Mesothelial cell of epicardium (in vitro differentiated cells): Measurements from ENCODE around the gene AOX1. TPM values are rescaled to one million over a fixed set of nuclear protein-coding genes. Genes with fewer than 3 reads are reported as not detected.

ENCODE experiments used
- DNase-seq, 2 experiments: peaks; one replicate each; pipeline ENCODE4 v3.0.0; 2021; ENCODE audit warnings: low spot score in 2 of 2; ENCODE audit not compliant: unreplicated experiment in 2 of 2
- H3K27ac Mint-ChIP-seq: 2 replicates; pipeline ENCODE4 v1.8.0; 2021; ENCODE audit warnings: mixed read lengths
- H3K27me3 Mint-ChIP-seq: 2 replicates; pipeline ENCODE4 v1.8.0; 2021; ENCODE audit warnings: low read depth, mixed read lengths
- H3K36me3 Mint-ChIP-seq: 2 replicates; pipeline ENCODE4 v1.8.0; 2021; ENCODE audit warnings: mixed read lengths
- H3K4me1 Mint-ChIP-seq: 2 replicates; pipeline ENCODE4 v1.8.0; 2021; ENCODE audit warnings: mixed read lengths
- H3K4me3 Mint-ChIP-seq: 2 replicates; pipeline ENCODE4 v1.8.0; 2021; ENCODE audit warnings: mild to moderate bottlenecking, moderate library complexity, mixed read lengths
- H3K9me3 Mint-ChIP-seq: 2 replicates; pipeline ENCODE4 v1.8.0; 2021; ENCODE audit warnings: mixed read lengths
- CTCF ChIP-seq: fragments of 200-600 bp; sonication (generic); IDR thresholded peaks from one replicate; pipeline ENCODE4 v1.5.0; 2021; ENCODE audit warnings: antibody characterized with exemption; ENCODE audit not compliant: unreplicated experiment
- total RNA-seq: library from RNA; stranded (reverse); gene quantifications from 3 replicates; pipeline ENCODE4 v1.2.1, GENCODE V29; 2021

AOX1 gene
- total RNA-seq, 1 donor from 2014 or later, result 2.2 TPM

- Mint-ChIP-seq H3K9me3 (peaks cover 5% of the 10 kb centered on the region), H3K4me1 (peaks cover 2% of the 10 kb centered on the region), H3K27ac (no peak overlapping the region), H3K36me3 (no peaks in the 10 kb centered on the region), H3K4me3 (no peak overlapping the region), H3K27me3 (peaks cover 3% of the 10 kb centered on the region)
- no peak for TF ChIP-seq CTCF
- DNase-seq, result no peak
Measured at GRCh38 chr2:200631287-200631686, 45.5 kb downstream of the AOX1 start.

- Mint-ChIP-seq H3K9me3 (peaks cover 5% of the 10 kb centered on the region), H3K27ac (no peak overlapping the region), H3K36me3 (no peaks in the 10 kb centered on the region), H3K4me1 (no peaks in the 10 kb centered on the region), H3K4me3 (no peak overlapping the region), H3K27me3 (no peaks in the 10 kb centered on the region)
- no peak for DNase-seq
- TF ChIP-seq CTCF, result no peak
Measured at GRCh38 chr2:200634231-200634964, 48.6 kb downstream of the AOX1 start.

- no peaks in the 10 kb centered on the region for H3K27me3 Mint-ChIP-seq
- no peak for TF ChIP-seq CTCF
- H3K36me3 Mint-ChIP-seq, result no peaks in the 10 kb centered on the region
- no peak overlapping the region for H3K4me3 Mint-ChIP-seq
- peaks cover 5% of the 10 kb centered on the region for H3K9me3 Mint-ChIP-seq
- no peak for DNase-seq
- no peak overlapping the region for H3K27ac Mint-ChIP-seq
- no peaks in the 10 kb centered on the region for H3K4me1 Mint-ChIP-seq
Measured at GRCh38 chr2:200635251-200635650, 49.4 kb downstream of the AOX1 start.

GRCh38 chr2:200637901-200638300, 52.1 kb downstream of the AOX1 start:
- H3K4me1 Mint-ChIP-seq, result no peaks in the 10 kb centered on the region
- TF ChIP-seq CTCF, result no peak
- H3K27ac Mint-ChIP-seq, result no peak overlapping the region
- H3K9me3 Mint-ChIP-seq, result peaks cover 5% of the 10 kb centered on the region
- no peaks in the 10 kb centered on the region for H3K36me3 Mint-ChIP-seq
- DNase-seq, result no peak
- no peak overlapping the region for H3K4me3 Mint-ChIP-seq
- H3K27me3 Mint-ChIP-seq, result no peaks in the 10 kb centered on the region

GRCh38 chr2:200640176-200640575, 54.4 kb downstream of the AOX1 start:
- peaks cover 5% of the 10 kb centered on the region for H3K9me3 Mint-ChIP-seq
- H3K27ac Mint-ChIP-seq, result no peak overlapping the region
- H3K36me3 Mint-ChIP-seq, result no peaks in the 10 kb centered on the region
- H3K27me3 Mint-ChIP-seq, result peaks cover 2% of the 10 kb centered on the region
- no peak for TF ChIP-seq CTCF
- DNase-seq, result no peak
- H3K4me1 Mint-ChIP-seq, result no peaks in the 10 kb centered on the region
- no peak overlapping the region for H3K4me3 Mint-ChIP-seq
